ENCODE data around the gene XPR1.
"Not testable (repeated sequence)": the region's sequence is repeated elsewhere in the genome, so short reads cannot be mapped to it uniquely, and the experiment has no call there.

Gene XPR1

GRCh38 chr1:180644526-180645192 is 12.8 kb downstream of the XPR1 start:
- DNase-seq = no peak

- DNase-seq = not testable (repeated sequence)
These were observed 13.4 kb downstream of the XPR1 start for GRCh38 chr1:180645261-180645660.

- DNase-seq = no peak
These were observed 14.3 kb downstream of the XPR1 start for GRCh38 chr1:180646093-180646492.

DNA sequence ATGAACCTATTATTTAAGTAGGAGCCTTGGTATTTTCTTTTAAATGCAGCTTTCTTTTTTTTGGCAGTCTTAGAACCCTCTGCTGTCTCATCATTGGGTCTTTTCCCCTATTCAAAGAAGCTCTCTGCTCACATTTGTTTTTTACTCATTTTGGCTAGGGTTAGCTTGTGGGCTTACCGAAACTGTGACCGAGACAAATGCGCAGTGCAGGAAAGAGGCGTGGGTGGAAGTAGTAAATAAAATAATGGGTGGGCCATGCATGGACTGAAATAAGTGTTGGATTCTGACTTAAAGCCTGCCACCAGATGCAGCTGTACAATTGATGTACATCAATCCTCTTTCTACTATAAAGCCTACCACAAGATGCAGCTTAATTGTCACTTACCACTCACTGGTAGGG is 14.7 kb downstream of the XPR1 start:
- DNase-seq = no peak

DNA sequence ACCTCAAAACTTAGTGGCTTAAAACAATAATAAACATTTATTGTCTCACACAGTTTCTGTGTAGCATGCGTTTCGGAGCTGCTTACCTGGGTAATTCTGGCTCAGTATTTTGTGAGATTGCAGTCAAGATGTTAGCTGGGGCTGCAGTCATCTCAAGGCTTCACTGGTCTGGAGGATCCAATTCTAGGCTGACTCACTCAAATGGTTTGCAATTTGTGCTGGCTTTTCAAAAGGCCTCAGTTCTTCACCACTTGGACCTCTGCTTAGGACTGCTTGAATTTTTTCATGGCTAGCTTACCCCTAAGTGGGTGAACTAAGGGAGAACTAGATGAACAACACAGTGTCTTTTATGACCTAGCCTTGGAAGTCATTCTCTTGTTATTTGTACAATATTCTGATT is 21.0 kb downstream of the XPR1 start:
- DNase-seq = no peak

GRCh38 chr1:180662709-180663108 is 30.9 kb downstream of the XPR1 start:
- DNase-seq = no peak

- no peak for DNase-seq
These were observed 38.9 kb downstream of the XPR1 start for GRCh38 chr1:180670681-180671080.

- no peak for DNase-seq
These were observed 40.3 kb downstream of the XPR1 start for GRCh38 chr1:180672105-180672504.

DNA sequence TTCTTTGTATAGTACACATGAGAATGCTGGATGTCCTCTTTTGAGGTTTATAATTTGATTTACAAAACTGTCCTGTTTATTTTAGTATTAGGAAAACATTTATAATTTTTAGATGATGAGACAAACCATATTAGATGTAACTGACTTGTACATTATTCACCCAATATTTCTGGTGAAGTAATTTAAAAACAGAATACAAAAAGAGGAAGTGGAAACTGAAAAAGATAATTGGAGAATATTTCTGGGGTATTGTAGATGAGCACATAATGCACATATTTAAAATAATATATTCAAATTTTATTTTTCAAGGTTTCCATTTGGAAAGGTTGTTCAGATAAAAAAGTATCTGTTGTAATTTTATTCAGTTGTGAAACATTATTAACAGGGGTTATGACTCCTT is 40.7 kb downstream of the XPR1 start:
- no peak for DNase-seq

GRCh38 chr1:180674603-180675530 is 43.0 kb downstream of the XPR1 start:
- no peak for DNase-seq

- no peak for DNase-seq
These were observed 43.8 kb downstream of the XPR1 start for GRCh38 chr1:180675586-180675985.

- DNase-seq = no peak
These were observed 48.8 kb downstream of the XPR1 start for GRCh38 chr1:180680558-180681144.

DNA sequence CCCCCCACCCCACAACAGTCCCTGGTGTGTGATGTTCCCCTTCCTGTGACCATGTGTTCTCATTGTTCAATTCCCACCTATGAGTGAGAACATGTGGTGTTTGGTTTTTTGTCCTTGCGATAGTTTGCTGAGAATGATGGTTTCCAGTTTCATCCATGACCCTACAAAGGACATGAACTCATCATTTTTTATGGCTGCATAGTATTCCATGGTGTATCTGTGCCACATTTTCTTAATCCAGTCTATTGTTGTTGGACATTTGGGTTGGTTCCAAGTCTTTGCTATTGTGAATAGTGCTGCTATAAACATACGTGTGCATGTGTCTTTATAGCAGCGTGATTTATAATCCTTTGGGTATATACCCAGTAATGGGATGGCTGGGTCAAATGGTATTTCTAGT is 51.3 kb downstream of the XPR1 start:
- not testable (repeated sequence) for DNase-seq

DNA sequence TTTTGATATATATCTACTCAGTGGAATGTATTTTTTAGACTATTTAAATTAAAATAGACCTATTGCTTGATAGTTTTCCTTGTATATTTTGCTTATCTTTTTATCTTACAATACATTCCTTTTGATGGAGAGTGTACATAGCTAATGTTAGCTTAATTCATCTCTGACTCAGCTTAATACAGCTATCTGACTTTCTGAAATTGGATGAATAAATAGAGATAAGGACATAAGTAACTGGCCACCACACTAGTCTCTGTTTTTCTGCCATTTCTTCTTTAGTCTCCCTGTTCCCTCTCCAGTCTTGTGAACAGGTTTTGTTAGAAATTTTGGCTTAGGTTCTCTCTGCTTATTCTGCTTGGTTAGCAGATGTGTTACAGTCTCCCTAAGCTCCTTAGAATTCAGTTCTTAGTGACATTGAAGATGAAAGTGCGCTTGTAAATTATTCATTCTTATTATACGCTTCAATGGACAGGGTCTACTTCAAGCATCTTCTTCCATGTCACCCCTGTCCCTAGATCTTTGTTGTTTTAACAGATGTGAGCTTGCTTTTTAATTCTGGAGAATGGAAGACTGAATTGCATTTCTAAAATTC is 59.6 kb downstream of the XPR1 start:
- DNase-seq = no peak

DNA sequence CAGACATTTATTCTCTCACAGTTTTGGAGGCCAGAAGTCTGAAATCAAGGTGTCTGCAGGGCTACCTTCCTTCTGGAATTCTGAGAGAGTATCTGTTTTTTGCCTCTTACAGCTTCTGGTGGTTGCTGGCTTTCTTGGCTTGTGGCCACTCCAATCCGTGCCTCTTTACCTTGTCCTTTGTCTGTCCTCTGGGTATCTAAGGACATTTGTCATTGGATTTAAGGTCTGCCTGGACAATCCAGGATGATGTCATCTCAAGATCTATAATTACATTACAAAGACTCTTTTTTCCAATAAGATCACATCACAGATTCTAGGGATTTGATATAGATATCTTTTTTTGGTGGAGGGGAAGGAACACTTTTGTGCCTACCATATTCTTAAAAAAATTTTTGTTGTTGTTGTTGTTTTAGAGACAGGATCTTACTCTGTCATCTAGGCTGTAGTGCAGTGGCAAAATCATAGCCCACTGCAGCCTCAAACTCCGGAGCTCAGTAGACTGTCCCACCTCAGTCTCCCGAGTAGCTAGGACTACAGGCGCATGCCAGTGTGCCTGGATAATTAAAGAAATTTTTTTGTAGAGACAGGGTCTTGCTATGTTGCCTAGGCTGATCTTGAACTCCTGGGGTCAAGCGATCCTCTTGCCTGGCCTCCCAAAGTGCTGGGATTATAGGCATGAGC is 61.9 kb downstream of the XPR1 start:
- DNase-seq = no peak

DNA sequence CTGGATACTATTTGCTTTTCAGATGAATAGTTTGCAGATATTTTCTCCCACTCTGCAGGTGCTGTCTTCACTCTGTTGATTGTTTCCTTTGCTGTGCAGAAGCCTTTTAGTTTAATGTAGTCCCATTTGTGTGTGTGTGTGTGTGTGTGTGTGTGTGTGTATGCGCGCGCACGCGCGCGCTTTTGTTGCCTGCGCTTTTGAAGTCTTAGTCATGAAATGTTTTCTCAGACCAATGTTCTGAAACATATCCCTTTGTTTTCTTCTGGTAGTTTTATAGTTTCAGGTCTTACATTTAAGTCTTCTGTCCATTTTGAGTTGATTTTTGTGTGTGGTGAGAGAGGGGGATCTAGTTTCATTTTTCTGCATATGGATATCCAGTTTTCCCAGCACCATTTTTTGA is 63.5 kb downstream of the XPR1 start:
- no peak for DNase-seq

DNA sequence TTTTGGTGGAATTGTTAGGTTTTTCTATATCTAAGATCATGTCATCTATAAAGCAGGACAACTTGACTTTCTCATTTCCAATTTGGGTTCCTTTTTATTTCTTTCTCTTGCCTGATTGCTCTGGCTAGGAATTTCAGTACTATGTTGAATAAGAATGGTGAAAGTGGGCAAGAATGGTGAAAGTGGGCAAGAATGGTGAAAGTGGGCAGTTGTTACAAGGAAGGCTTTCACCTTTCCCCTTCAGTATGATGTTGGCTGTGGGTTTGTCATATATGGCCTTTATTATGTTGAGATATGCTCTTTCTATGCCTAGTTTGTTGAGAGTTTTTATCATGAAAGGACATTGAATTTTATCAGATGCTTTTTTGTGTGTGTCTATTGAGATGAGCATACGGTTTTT is 64.5 kb downstream of the XPR1 start:
- no peak for DNase-seq

- DNase-seq = no peak
These were observed 66.8 kb downstream of the XPR1 start for GRCh38 chr1:180698580-180698979.

GRCh38 chr1:180702376-180702775 is 70.6 kb downstream of the XPR1 start:
- not testable (repeated sequence) for DNase-seq

GRCh38 chr1:180710746-180711145 is 78.9 kb downstream of the XPR1 start:
- DNase-seq = not testable (repeated sequence)

DNA sequence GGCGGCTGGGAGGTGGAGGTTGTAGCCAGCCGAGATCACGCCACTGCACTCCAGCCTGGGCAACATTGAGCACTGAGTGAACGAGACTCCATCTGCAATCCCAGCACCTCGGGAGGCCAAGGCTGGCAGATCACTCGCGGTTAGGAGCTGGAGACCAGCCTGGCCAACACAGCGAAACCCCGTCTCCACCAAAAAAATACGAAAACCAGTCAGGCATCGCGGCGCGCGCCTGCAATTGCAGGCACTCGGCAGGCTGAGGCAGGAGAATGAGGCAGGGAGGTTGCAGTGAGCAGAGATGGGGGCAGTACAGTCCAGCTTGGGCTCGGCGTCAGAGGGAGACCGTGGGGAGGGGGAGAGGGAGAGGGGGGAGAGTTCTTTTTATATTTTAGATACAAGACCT is 79.4 kb downstream of the XPR1 start:
- DNase-seq = not testable (repeated sequence)

- no peak for DNase-seq
These were observed 88.9 kb downstream of the XPR1 start for GRCh38 chr1:180720753-180721152.

GRCh38 chr1:180722586-180722985 is 90.8 kb downstream of the XPR1 start:
- no peak for DNase-seq
